ENCODE results near the gene FCER2.

- TF ChIP-seq EZH2 (IDR thresholded peaks at IDR 0.05; ENCODE audit: low read length, unreplicated experiment) (no peak), CTCF (conservative IDR thresholded peaks at IDR 0.05; ENCODE audit: low read depth, low read length) (no peak), EZH2phosphoT487 (IDR thresholded peaks at IDR 0.05; ENCODE audit: borderline replicate concordance, low read length) (no peak)
These were observed 7.4 kb downstream of the FCER2 start for GRCh38 chr19:7694499-7694898.

All from PC-3 (cell line).